ENCODE results near the gene DUS2.

DUS2 gene

DNA sequence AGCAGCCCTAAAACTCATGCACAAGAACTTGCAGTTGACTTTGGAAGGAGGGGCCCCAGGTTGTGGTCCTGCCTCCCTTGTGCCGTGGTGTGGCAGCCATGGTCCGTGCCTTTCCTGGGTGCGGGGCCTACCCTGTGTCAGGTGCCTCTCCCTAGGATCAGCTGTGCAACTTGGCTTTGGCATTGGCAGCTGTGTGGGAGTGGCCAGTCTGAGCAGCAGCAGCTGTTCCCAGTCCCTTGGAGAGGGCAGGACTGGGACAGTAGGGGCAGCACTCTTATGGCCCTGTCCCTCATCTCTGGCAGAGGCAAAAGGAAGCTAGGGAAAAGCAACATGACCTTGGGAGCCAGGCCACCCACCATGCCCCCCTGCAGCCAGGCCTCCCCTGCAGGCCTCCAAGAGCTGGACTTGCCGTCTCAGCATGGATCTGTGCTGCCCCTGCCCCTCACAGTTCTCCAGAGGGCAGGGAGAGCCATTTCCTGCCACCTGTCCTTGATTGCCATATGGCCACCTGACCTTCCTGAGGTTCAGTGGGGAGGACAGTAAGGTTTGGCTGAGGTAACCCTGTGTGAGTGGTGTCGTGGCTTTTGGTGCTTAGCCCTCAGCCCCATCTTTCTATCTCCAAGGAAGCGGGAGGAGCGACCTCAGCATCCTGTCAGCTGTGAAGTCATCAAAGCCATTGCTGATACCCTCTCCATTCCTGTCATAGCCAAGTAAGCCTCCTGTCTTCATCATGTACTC, 46.6 kb downstream of the DUS2 start:
- Histone ChIP-seq H3K4me3 (ENCODE audit: low read length) (no peak overlapping the region), H3K4me1 (ENCODE audit: control insufficient read depth, insufficient read depth, low read length) (no peaks in the 10 kb centered on the region), H3K9me3 (ENCODE audit: control insufficient read depth, insufficient read depth, low read length) (no peaks in the 10 kb centered on the region), H3K27ac (ENCODE audit: low read length) (no peak overlapping the region), H3K36me3 (ENCODE audit: control insufficient read depth, insufficient read depth, low read length) (peaks cover 12% of the 10 kb centered on the region; the same call in 1 of the 2 replicates), H3K27me3 (ENCODE audit: control insufficient read depth, insufficient read depth, low read length) (no peaks in the 10 kb centered on the region)
- DNase-seq (ENCODE audit: low read depth, low spot score) = no peak
- WGBS (ENCODE audit: insufficient coverage, insufficient read length) = no CpG with 5 or more reads among the region's 7 CpGs

DNA sequence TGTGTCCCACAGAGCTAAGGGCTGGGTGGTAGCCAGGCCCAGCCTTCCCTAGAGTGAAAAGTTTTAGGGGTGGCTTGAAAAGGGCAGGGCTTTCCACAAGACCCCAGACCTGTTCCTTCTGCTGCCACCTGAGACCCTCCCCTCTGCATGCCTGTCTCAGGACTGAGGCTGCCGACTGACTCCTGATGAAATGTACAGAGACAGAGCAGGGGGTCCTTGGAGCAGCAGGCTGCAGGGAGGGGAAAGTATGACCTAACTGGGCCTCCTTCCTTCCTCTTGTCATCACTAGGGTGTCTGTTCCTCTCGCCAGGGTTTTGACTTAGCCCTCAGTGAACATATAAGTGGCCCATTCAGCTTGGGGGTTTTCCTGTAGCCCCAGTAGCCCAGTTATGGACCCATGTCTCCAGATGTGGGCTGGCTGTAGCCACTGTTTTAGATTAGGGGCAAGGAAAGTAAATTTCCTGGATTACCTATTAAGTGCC, 47.2 kb downstream of the DUS2 start:
- DNase-seq (ENCODE audit: low read depth, low spot score) = no peak
- H3K9me3 ChIP-seq (ENCODE audit: control insufficient read depth, insufficient read depth, low read length) = no peaks in the 10 kb centered on the region
- H3K27me3 ChIP-seq (ENCODE audit: control insufficient read depth, insufficient read depth, low read length) = no peaks in the 10 kb centered on the region
- H3K4me1 ChIP-seq (ENCODE audit: control insufficient read depth, insufficient read depth, low read length) = no peaks in the 10 kb centered on the region
- no peak overlapping the region for H3K4me3 ChIP-seq (ENCODE audit: low read length)
- WGBS (ENCODE audit: insufficient coverage, insufficient read length) = no CpG with 5 or more reads among the region's 2 CpGs
- peaks cover 14% of the 10 kb centered on the region; the same call in 1 of the 2 replicates for H3K36me3 ChIP-seq (ENCODE audit: control insufficient read depth, insufficient read depth, low read length)
- H3K27ac ChIP-seq (ENCODE audit: low read length) = no peak overlapping the region

- no peak overlapping the region for H3K4me3 ChIP-seq (ENCODE audit: low read length)
- no peaks in the 10 kb centered on the region for H3K4me1 ChIP-seq (ENCODE audit: control insufficient read depth, insufficient read depth, low read length)
- H3K27me3 ChIP-seq (ENCODE audit: control insufficient read depth, insufficient read depth, low read length) = no peaks in the 10 kb centered on the region
- no CpG with 5 or more reads among the region's 14 CpGs for WGBS (ENCODE audit: insufficient coverage, insufficient read length)
- no peak for DNase-seq (ENCODE audit: low read depth, low spot score)
- H3K27ac ChIP-seq (ENCODE audit: low read length) = no peak overlapping the region
- H3K36me3 ChIP-seq (ENCODE audit: control insufficient read depth, insufficient read depth, low read length) = peaks cover 15% of the 10 kb centered on the region; the same call in 1 of the 2 replicates
- no peaks in the 10 kb centered on the region for H3K9me3 ChIP-seq (ENCODE audit: control insufficient read depth, insufficient read depth, low read length)
Observed at GRCh38 chr16:68070806-68071517, 47.9 kb downstream of the DUS2 start.

DNA sequence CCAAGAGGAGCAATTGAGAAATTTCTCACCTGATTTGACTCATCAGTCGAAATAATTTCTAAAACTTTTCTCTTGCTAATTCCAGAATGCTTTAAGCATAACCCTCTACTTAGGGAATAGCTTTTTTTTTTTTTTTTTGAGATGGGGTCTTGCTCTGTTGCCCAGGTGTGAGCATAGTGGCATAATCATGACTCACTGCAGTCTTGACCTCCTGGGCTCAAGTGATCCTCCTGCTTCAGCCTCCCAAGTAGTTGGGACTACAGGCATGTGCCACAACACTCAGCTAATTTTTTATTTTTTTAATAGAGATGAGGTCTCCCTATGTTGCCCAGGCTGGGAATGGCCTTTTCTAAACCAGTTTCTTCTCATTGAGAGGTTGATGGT, 48.4 kb downstream of the DUS2 start:
- DNase-seq (ENCODE audit: low read depth, low spot score) = no peak
- Histone ChIP-seq H3K27ac (ENCODE audit: low read length) (no peak overlapping the region), H3K4me1 (ENCODE audit: control insufficient read depth, insufficient read depth, low read length) (no peaks in the 10 kb centered on the region), H3K36me3 (ENCODE audit: control insufficient read depth, insufficient read depth, low read length) (peaks cover 19% of the 10 kb centered on the region; the same call in 1 of the 2 replicates), H3K9me3 (ENCODE audit: control insufficient read depth, insufficient read depth, low read length) (no peaks in the 10 kb centered on the region), H3K27me3 (ENCODE audit: control insufficient read depth, insufficient read depth, low read length) (no peaks in the 10 kb centered on the region), H3K4me3 (ENCODE audit: low read length) (no peak overlapping the region)
- WGBS (ENCODE audit: insufficient coverage, insufficient read length) = no CpG with 5 or more reads among the region's 1 CpG

- WGBS (ENCODE audit: insufficient coverage, insufficient read length) = no CpG with 5 or more reads among the region's 9 CpGs
- Histone ChIP-seq H3K27me3 (ENCODE audit: control insufficient read depth, insufficient read depth, low read length) (no peaks in the 10 kb centered on the region), H3K27ac (ENCODE audit: low read length) (no peak overlapping the region), H3K36me3 (ENCODE audit: control insufficient read depth, insufficient read depth, low read length) (peaks cover 21% of the 10 kb centered on the region; the same call in 1 of the 2 replicates), H3K9me3 (ENCODE audit: control insufficient read depth, insufficient read depth, low read length) (no peaks in the 10 kb centered on the region), H3K4me1 (ENCODE audit: control insufficient read depth, insufficient read depth, low read length) (no peaks in the 10 kb centered on the region), H3K4me3 (ENCODE audit: low read length) (no peak overlapping the region)
- DNase-seq (ENCODE audit: low read depth, low spot score) = no peak
Observed at GRCh38 chr16:68072038-68072695, 49.1 kb downstream of the DUS2 start.

DNA sequence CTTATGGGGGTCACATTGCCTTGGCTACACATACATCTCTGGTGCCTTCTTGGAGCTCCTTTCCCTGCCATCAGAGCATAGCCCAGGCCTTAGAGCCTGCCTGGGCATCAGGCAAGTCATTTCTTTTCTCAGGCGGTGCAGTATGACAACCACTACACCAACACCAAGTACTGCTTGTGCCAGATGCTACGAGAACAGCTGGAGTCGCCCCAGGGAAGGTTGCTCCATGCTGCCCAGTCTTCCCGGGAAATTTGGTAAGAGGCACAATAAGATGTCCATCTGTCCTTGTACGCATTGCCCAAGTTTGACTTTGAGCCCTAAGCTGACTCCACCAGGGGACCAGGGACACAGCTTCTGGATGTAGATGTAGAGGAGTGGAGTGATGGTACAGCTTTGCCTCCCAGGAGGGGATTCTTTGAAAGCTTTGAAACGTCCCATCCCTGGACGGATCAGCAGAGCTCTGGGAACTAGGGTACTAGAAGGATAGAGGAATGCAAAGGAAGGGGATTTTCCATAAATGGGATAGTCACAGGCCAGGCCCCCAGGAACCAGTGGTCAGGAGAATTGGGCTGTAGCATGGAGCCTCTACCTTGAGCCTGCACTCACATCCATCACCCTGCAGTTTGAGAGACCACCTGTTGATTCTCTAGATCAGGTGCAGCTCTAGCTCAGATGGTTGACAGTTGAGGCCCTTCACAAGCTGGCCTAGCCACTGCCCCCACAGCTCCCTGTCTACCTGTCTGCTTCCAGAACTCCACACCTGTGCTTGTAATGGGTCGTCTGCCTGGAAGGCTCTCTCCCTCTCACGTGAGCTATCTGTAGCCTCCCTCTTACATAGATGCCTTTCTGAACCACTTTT, 51.0 kb downstream of the DUS2 start:
- Histone ChIP-seq H3K36me3 (ENCODE audit: control insufficient read depth, insufficient read depth, low read length) (peaks cover 23% of the 10 kb centered on the region; the same call in 1 of the 2 replicates), H3K27ac (ENCODE audit: low read length) (no peak overlapping the region), H3K4me1 (ENCODE audit: control insufficient read depth, insufficient read depth, low read length) (no peaks in the 10 kb centered on the region), H3K9me3 (ENCODE audit: control insufficient read depth, insufficient read depth, low read length) (no peaks in the 10 kb centered on the region), H3K27me3 (ENCODE audit: control insufficient read depth, insufficient read depth, low read length) (no peaks in the 10 kb centered on the region), H3K4me3 (ENCODE audit: low read length) (no peak overlapping the region)
- no peak for DNase-seq (ENCODE audit: low read depth, low spot score)
- no CpG with 5 or more reads among the region's 9 CpGs for WGBS (ENCODE audit: insufficient coverage, insufficient read length)

DNA sequence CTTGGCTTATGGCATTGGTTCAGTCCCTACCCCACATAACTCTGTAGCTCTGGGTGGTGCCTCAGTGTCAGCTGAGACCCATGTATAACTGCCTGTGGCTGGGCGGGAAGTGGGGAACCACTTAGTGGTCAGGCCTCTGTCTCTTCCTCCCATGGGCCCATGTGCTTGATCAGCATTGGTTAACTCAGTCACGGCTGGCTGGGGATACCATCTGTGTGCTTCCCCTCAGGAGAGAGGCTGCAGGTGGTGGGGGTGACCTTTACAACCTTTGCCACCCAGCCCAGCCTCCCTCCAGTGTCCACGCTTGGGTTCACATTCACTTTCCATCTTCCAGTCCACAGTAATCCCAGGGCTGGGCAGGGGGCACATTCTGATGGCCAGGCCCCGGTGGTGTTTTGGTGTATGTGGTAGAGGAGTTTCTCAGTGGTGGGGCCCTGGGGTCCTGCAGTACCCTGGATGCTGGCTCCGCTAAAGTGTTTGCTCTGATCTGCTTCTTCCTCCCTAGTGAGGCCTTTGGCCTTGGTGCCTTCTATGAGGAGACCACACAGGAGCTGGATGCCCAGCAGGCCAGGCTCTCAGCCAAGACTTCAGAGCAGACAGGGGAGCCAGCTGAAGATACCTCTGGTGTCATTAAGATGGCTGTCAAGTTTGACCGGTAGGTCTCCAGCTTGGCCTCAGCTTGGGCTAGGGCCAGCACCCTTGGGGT, 51.9 kb downstream of the DUS2 start:
- DNase-seq (ENCODE audit: low read depth, low spot score) = no peak
- H3K36me3 ChIP-seq (ENCODE audit: control insufficient read depth, insufficient read depth, low read length) = peaks cover 20% of the 10 kb centered on the region; the same call in 1 of the 2 replicates

DNA sequence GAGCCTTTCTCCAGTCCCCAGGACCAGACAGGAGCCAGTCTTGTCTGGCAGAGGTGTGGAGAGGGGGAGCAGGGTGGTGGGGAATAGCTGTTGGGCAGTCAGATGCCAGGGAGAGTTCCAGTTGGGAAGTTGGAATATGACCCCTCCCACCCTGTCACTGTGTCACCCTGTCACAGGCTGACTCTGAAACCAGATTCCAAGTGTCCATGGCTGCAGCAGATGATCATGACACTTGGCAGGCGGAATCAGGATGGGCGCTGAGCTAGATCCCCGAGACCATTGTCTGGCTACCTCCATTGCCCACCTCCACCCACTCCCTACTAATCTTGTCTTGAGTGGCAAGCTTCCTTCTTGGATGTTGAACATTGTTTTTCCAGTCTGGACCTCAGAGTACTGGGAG, 52.9 kb downstream of the DUS2 start:
- no CpG with 5 or more reads among the region's 3 CpGs for WGBS (ENCODE audit: insufficient coverage, insufficient read length)
- Histone ChIP-seq H3K4me3 (ENCODE audit: low read length) (no peak overlapping the region), H3K27ac (ENCODE audit: low read length) (no peak overlapping the region), H3K4me1 (ENCODE audit: control insufficient read depth, insufficient read depth, low read length) (no peaks in the 10 kb centered on the region), H3K27me3 (ENCODE audit: control insufficient read depth, insufficient read depth, low read length) (no peaks in the 10 kb centered on the region), H3K9me3 (ENCODE audit: control insufficient read depth, insufficient read depth, low read length) (no peaks in the 10 kb centered on the region), H3K36me3 (ENCODE audit: control insufficient read depth, insufficient read depth, low read length) (peaks cover 20% of the 10 kb centered on the region; the same call in 1 of the 2 replicates)
- DNase-seq (ENCODE audit: low read depth, low spot score) = no peak

More for the DNA sequence above, 51.9 kb downstream of the DUS2 start:
- Histone ChIP-seq H3K4me1 (ENCODE audit: control insufficient read depth, insufficient read depth, low read length) (no peaks in the 10 kb centered on the region), H3K27ac (ENCODE audit: low read length) (no peak overlapping the region), H3K4me3 (ENCODE audit: low read length) (no peak overlapping the region), H3K9me3 (ENCODE audit: control insufficient read depth, insufficient read depth, low read length) (no peaks in the 10 kb centered on the region), H3K27me3 (ENCODE audit: control insufficient read depth, insufficient read depth, low read length) (no peaks in the 10 kb centered on the region)
- no CpG with 5 or more reads among the region's 6 CpGs for WGBS (ENCODE audit: insufficient coverage, insufficient read length)

DNA sequence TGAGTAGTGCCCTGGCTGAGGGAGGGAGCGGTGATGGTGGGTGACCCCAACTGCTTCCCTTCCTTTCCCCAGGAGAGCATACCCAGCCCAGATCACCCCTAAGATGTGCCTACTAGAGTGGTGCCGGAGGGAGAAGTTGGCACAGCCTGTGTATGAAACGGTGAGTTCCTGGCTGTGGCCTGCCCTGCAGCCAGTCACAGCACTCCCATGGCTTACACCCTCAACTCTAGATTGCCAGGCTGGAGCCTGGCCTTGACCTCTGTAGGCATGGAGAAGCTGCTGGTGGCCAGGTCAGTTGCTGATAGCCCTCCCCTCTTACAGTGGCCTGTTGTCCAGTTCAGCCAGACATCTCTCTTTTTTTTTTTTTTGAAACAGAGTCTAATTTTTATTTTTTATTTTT, 53.5 kb downstream of the DUS2 start:
- no peak overlapping the region for H3K4me3 ChIP-seq (ENCODE audit: low read length)
- no peaks in the 10 kb centered on the region for H3K9me3 ChIP-seq (ENCODE audit: control insufficient read depth, insufficient read depth, low read length)
- peaks cover 18% of the 10 kb centered on the region; the same call in 1 of the 2 replicates for H3K36me3 ChIP-seq (ENCODE audit: control insufficient read depth, insufficient read depth, low read length)
- no peaks in the 10 kb centered on the region for H3K4me1 ChIP-seq (ENCODE audit: control insufficient read depth, insufficient read depth, low read length)
- no CpG with 5 or more reads among the region's 3 CpGs for WGBS (ENCODE audit: insufficient coverage, insufficient read length)
- no peak for DNase-seq (ENCODE audit: low read depth, low spot score)
- H3K27me3 ChIP-seq (ENCODE audit: control insufficient read depth, insufficient read depth, low read length) = no peaks in the 10 kb centered on the region
- H3K27ac ChIP-seq (ENCODE audit: low read length) = no peak overlapping the region
